K562 (cell line): Measurements from ENCODE around the gene C10orf53. TPM values are rescaled to one million over a fixed set of nuclear protein-coding genes. Genes with fewer than 3 reads are reported as not detected.

Experiments
- ATAC-seq: fragments of 200-7000 bp; cut with Tn5 transposase; 3 replicates; pipeline ENCODE4 v1.9.1; 2020; ENCODE audit warnings: moderate library complexity
- BruUV-seq: library from RNA; stranded (reverse); fragments of 400-500 nt; replicated peaks from 2 replicates; lab custom pipeline; 2021; lab: Mats Ljungman, UMichigan
- CTCF ChIA-PET: fragments of 300-600 bp; formaldehyde crosslinking; extraction: SDS; loops from one replicate; lab custom pipeline; 2021; ENCODE audit warnings: low intra/inter-chr PET ratio; lab: Yijun Ruan, JAX
- POLR2A ChIA-PET: fragments of 300-600, 350-650 bp; sonication (Branson Sonifier 250); formaldehyde crosslinking; extraction: SDS; loops from one replicate; lab custom pipeline; 2021; ENCODE audit warnings: antibody characterized with exemption, inconsistent platforms; lab: Yijun Ruan, JAX
- DNase-seq, 4 experiments: peaks; one replicate each; pipeline versions ENCODE4 v3.0.0 to v3.0.0-alpha.2; 2011 to 2018; ENCODE audit warnings: low spot score in 3 of 4, mixed read lengths in 3 of 4; ENCODE audit errors: extremely low read depth in 1 of 4
- FAIRE-seq: peaks from 2 replicates; lab custom pipeline; 2011; peaks lifted over from hg19 to GRCh38; lab: Jason Lieb, UNC
- H2AFZ ChIP-seq: 2 replicates; pipeline ENCODE4 v1.6.0; 2011; ENCODE audit warnings: low read depth, low read length, control low read depth, inconsistent platforms
- H3K27ac ChIP-seq: fragments of 200-600 bp; 3 replicates; pipeline ENCODE4 v1.8.0; 2011; ENCODE audit warnings: low read depth, mild to moderate bottlenecking, control low read depth, inconsistent platforms, low read length, moderate library complexity, mixed read lengths; ENCODE audit errors: extremely low read depth
- H3K27me3 ChIP-seq, 2 experiments: fragments of 300-600 bp in 1 of 2; 2 replicates in 1 of 2; 3 replicates in 1 of 2; pipeline versions ENCODE4 v1.6.0 to v1.8.0; 2011; ENCODE audit warnings: inconsistent platforms in 2 of 2, low read length in 2 of 2, mild to moderate bottlenecking in 1 of 2, mixed read lengths in 1 of 2, moderate library complexity in 1 of 2; ENCODE audit not compliant: control insufficient read depth in 2 of 2, insufficient read depth in 2 of 2
- H3K36me3 ChIP-seq: fragments of 300-600 bp; 3 replicates; pipeline ENCODE4 v1.8.0; 2011; ENCODE audit warnings: mild to moderate bottlenecking, low read length, inconsistent platforms; ENCODE audit not compliant: control insufficient read depth, insufficient read depth
- H3K4me1 ChIP-seq, 2 experiments: fragments of 200-600 bp in 1 of 2; replicated peaks in 1 of 2; 2 replicates in 1 of 2; 3 replicates in 1 of 2; pipeline versions ENCODE4 v1.5.1 to v1.8.0; 2011; ENCODE audit warnings: inconsistent platforms in 2 of 2, low read length in 2 of 2, mild to moderate bottlenecking in 1 of 2, mixed read lengths in 1 of 2, moderate library complexity in 1 of 2; ENCODE audit not compliant: control insufficient read depth in 2 of 2, insufficient read depth in 2 of 2
- H3K4me2 ChIP-seq: 2 replicates; pipeline ENCODE4 v1.6.1; 2011; ENCODE audit warnings: low read length, control low read depth, inconsistent platforms, mixed read lengths; ENCODE audit not compliant: insufficient read depth
- H3K4me3 ChIP-seq: fragments of 200-600 bp; sonication (generic), shearing (Covaris generic); 2 replicates; pipeline ENCODE4 v1.5.1; 2016; ENCODE audit warnings: control low read depth, inconsistent platforms
- H3K79me2 ChIP-seq: fragments of 200-600 bp; 3 replicates; pipeline ENCODE4 v1.8.0; 2011; ENCODE audit warnings: low read length, inconsistent platforms; ENCODE audit not compliant: control insufficient read depth, insufficient read depth
- H3K9ac ChIP-seq, 2 experiments: 2 replicates each; pipeline versions ENCODE4 v1.6.0 to v1.6.1; 2011; ENCODE audit warnings: low read depth in 2 of 2, low read length in 2 of 2, control low read depth in 1 of 2, inconsistent platforms in 1 of 2, mild to moderate bottlenecking in 1 of 2, mixed read lengths in 1 of 2; ENCODE audit not compliant: insufficient read depth in 1 of 2
- H3K9me1 ChIP-seq: one replicate; pipeline ENCODE4 v1.6.0; 2011; ENCODE audit warnings: inconsistent platforms, mild to moderate bottlenecking, low read length, moderate library complexity; ENCODE audit not compliant: control insufficient read depth, insufficient read depth
- H3K9me3 ChIP-seq: replicated peaks from 2 replicates; pipeline ENCODE4 v1.5.1; 2011; ENCODE audit warnings: low read depth, low read length, inconsistent platforms; ENCODE audit not compliant: control insufficient read depth, insufficient read depth
- H4K20me1 ChIP-seq: replicated peaks from 2 replicates; pipeline ENCODE4 v1.6.1; 2011; ENCODE audit warnings: low read length, inconsistent platforms, mixed read lengths; ENCODE audit not compliant: control insufficient read depth, insufficient read depth
- FOXM1 ChIP-seq, 2 experiments: fragments of 450-650 bp in 1 of 2; sonication (generic) in 1 of 2; formaldehyde crosslinking in 1 of 2; IDR thresholded peaks; 2 replicates each; pipeline versions ENCODE4 v1.6.1 to v1.9.0; 2017 to 2022; ENCODE audit warnings: low read depth in 2 of 2, mild to moderate bottlenecking in 2 of 2, missing genetic modification reagents in 1 of 2, moderate library complexity in 1 of 2
- NR3C1 ChIP-seq: sonication (generic); formaldehyde crosslinking; IDR thresholded peaks from 2 replicates; pipeline ENCODE4 v1.8.1; 2022; ENCODE audit warnings: missing genetic modification reagents
- ZBTB11 ChIP-seq, 3 experiments: fragments of 200-800 bp in 1 of 3; fragments of 250-450 bp in 1 of 3; fragments of 450-650 bp in 1 of 3; sonication (Bioruptor Pico) in 1 of 3; sonication (Bioruptor generic) in 1 of 3; formaldehyde crosslinking in 1 of 3; IDR thresholded peaks; 2 replicates each; pipeline versions ENCODE4 v1.6.1 to v1.8.0; 2016 to 2022; ENCODE audit warnings: mild to moderate bottlenecking in 2 of 3, missing genetic modification characterization in 2 of 3, missing compliant biosample characterization in 1 of 3, moderate library complexity in 1 of 3
- WGBS: fragments of 100-300 bp; shearing (Covaris generic); methylation state at CpG from one replicate; pipeline ENCODE4 v1.1.6; 2016; ENCODE audit warnings: low coverage, mixed read lengths; ENCODE audit not compliant: insufficient coverage; ENCODE audit errors: missing lambda C conversion rate; 5-methylcytosine and 5-hydroxymethylcytosine counted together
- in situ Hi-C: fragments of 300-500 bp; cut with MboI; formaldehyde crosslinking; loops from 4 replicates; pipeline ENCODE4 v1.15.0; 2018; ENCODE audit warnings: inconsistent platforms, mixed read lengths
- intact Hi-C: fragments of 100-400 bp; cut with micrococcal nuclease; formaldehyde crosslinking; loops from 2 replicates; pipeline ENCODE4 v1.14.2; 2022
- polyA plus RNA-seq, 8 experiments: library from polyadenylated mRNA; depleted of rRNA in 4 of 8; stranded (reverse) in 5 of 8; unstranded in 3 of 8; fragments of >200 nt; fragmentation: Nextera tagmentation in 2 of 8; fragmentation: Illumina TruSeq in 1 of 8; extraction: Ambion mirVana in 2 of 8; extraction: Trizol in 1 of 8; gene quantifications; 2 replicates each; pipeline versions ENCODE4 v1.2.1 to v1.2.3, GENCODE V29; 2011 to 2014; ENCODE audit warnings: inconsistent platforms in 1 of 8, missing spikeins in 1 of 8
- total RNA-seq, 7 experiments: library from RNA; depleted of rRNA in 6 of 7; stranded (reverse); fragments of >200 nt in 6 of 7; fragmentation: Illumina TruSeq in 2 of 7; extraction: Trizol in 2 of 7; gene quantifications; 2 replicates each; pipeline versions ENCODE4 v1.2.1 to v1.2.3, GENCODE V29; 2011 to 2021; ENCODE audit warnings: low replicate concordance in 1 of 7
- TF ChIP-seq, protein P1 (sequence below): fragments of 250-450 bp; sonication (Bioruptor Pico); IDR thresholded peaks from 2 replicates; pipeline ENCODE4 v1.4.0; 2020; ENCODE audit warnings: mild to moderate bottlenecking, moderate library complexity
- TF ChIP-seq, protein P2 (sequence below): fragments of 250-450 bp; sonication (Bioruptor Pico); IDR thresholded peaks from 2 replicates; pipeline ENCODE4 v1.5.0; 2021; ENCODE audit warnings: mild to moderate bottlenecking, moderate library complexity

Gene C10orf53
- total and polyA plus RNA-seq, 9 of the 15 experiments (the other 6 are each of a cell fraction or from before 2014, with no cell fraction given) = not detected

GRCh38 chr10:49735161-49735560 lies 55.7 kb downstream of the C10orf53 start (continued):
- TF ChIP-seq, protein P1, sequence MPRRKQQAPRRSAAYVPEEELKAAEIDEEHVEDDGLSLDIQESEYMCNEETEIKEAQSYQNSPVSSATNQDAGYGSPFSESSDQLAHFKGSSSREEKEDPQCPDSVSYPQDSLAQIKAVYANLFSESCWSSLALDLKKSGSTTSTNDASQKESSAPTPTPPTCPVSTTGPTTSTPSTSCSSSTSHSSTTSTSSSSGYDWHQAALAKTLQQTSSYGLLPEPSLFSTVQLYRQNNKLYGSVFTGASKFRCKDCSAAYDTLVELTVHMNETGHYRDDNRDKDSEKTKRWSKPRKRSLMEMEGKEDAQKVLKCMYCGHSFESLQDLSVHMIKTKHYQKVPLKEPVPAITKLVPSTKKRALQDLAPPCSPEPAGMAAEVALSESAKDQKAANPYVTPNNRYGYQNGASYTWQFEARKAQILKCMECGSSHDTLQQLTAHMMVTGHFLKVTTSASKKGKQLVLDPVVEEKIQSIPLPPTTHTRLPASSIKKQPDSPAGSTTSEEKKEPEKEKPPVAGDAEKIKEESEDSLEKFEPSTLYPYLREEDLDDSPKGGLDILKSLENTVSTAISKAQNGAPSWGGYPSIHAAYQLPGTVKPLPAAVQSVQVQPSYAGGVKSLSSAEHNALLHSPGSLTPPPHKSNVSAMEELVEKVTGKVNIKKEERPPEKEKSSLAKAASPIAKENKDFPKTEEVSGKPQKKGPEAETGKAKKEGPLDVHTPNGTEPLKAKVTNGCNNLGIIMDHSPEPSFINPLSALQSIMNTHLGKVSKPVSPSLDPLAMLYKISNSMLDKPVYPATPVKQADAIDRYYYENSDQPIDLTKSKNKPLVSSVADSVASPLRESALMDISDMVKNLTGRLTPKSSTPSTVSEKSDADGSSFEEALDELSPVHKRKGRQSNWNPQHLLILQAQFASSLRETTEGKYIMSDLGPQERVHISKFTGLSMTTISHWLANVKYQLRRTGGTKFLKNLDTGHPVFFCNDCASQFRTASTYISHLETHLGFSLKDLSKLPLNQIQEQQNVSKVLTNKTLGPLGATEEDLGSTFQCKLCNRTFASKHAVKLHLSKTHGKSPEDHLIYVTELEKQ (CRISPR knock-in tag) = no peak

DNA sequence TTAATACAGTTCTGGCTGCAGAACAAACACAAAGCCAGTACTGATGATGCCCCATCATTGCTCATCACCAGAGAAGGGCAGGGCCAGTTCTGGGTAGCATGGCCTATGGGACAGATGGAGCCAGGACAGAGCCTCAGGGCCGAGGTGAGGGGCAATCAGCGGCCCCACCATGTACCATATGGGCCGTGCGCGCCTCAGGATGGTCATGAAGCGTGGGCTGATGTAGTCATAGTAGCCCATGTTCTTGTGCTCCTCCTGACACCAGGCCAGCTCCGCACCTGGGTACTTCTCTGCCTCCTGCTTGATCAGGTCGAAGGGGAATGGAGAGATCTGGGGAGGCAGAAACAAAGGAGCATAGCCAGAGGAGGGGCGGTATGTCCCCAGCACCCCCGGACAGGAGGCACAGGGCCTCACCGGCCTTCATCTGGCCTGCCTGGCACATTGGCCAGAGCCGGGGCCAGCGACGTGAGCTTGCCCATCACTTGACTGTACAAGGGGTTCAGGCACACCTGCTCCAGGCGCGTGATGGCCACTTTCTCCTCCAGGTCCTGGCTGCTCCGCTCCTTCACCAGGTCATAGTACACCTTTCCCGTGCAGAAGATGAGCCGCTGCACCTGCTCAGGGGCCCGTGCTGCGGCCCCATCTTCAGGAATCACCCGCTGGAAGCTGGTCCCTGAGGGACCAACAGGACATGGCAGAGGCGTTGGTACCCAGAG lies 56.6 kb downstream of the C10orf53 start:
- BruUV-seq = no TSS peak
- H3K9me3 ChIP-seq = no peaks in the 10 kb centered on the region
- intact Hi-C loops = no loop called here
- no peak overlapping the region for H3K4me2 ChIP-seq
- H3K4me1 ChIP-seq = peaks cover 0 to 12% of the 10 kb centered on the region in 2 experiments; a peak in 2 of 5 replicates
- ChIA-PET CTCF (no interaction called here), POLR2A (interaction anchor here (0.6 kb wide), 1 partner anchor 12 kb away, joined by 3 read pairs; no protein-coding TSS in a partner anchor)
- WGBS = 2% methylated on average over 22 of the region's 23 CpGs
- no peaks in the 10 kb centered on the region for H3K79me2 ChIP-seq
- FAIRE-seq (no peak), DNase-seq (no peak), ATAC-seq (no peak)
- in situ Hi-C loops = no loop called here
- H2AFZ ChIP-seq = no peak overlapping the region
- peaks cover 29% of the 10 kb centered on the region for H4K20me1 ChIP-seq
- no peak overlapping the region for H3K27ac ChIP-seq
- H3K9me1 ChIP-seq = no peaks in the 10 kb centered on the region
- H3K9ac ChIP-seq = no peak overlapping the region
- H3K4me3 ChIP-seq = no peak overlapping the region
- no peaks in the 10 kb centered on the region for H3K36me3 ChIP-seq
- peaks cover 0 to 55% of the 10 kb centered on the region in 2 experiments; a peak in 3 of 5 replicates for H3K27me3 ChIP-seq
- TF ChIP-seq NR3C1 = no peak
- TF ChIP-seq FOXM1 (IDR thresholded peaks at IDR 0.05; ENCODE audit: low read depth) = no peak
- no peak for TF ChIP-seq FOXM1 (CRISPR knock-in tag; IDR thresholded peaks at IDR 0.05; ENCODE audit: low read depth)
- TF ChIP-seq ZBTB11 (CRISPR knock-in tag; IDR thresholded peaks at IDR 0.05) = no peak
- TF ChIP-seq, protein P2, sequence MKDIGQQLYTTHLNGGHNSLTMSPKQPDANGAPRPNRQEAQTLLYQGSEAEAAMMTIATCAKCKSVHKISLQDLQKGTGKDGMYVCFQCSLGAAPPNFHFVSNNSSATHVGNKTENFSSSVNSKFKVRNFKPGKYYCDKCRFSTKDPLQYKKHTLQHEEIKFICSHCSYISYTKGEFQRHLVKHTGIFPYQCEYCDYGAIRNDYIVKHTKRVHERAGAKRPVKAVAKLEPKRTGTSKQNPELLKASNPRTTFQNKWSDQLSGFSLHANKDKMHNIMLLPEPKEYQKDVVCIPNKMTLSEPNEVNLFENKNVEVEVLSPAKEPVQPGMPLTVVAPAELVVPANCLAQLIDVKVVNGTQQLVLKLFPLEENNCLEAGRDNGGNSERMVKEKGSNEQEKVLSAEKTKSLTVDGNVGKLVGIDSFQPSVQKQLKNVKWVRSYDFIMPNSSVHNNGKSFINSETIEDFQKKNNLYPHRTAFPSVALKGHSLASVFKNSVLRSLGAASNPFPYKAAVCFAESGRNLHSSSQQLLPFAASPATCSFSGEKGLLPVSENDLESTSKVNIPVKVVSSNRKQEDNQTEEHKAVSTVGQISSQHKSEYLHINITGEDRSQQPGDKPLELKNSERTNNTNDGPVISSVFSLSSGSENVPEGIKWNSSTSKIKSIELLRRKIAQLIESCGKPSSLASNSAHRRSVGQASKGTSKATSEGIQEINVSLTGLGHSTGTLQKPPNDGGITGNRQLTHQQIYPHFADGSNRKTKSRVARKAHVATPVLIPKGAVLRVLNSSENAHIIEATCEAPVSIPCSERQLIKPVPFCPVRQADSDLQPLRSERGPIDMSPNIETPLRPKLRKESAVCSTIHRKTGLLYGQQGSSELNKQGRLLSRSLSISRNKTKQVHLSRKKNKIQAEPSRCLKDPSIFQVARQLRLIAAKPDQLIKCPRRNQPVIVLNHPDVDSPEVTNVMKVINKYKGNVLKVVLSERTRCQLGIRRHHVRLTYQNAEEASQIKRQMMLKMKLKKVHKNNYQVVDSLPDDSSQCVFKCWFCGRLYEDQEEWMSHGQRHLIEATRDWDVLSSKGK (CRISPR knock-in tag) = no peak
